A673 (cell line): Measurements from ENCODE around the gene PI4K2A. TPM values are rescaled to one million over a fixed set of nuclear protein-coding genes. Genes with fewer than 3 reads are reported as not detected.

Experiments
- BruUV-seq: library from RNA; stranded (reverse); fragments of 400-500 nt; replicated peaks from 2 replicates; lab custom pipeline; 2021; lab: Mats Ljungman, UMichigan
- CTCF ChIA-PET: fragments of 300-600 bp; sonication (Branson Sonifier 250); formaldehyde crosslinking; loops from one replicate; lab custom pipeline; 2022; ENCODE audit warnings: antibody characterized with exemption; lab: Charles Lee
- POLR2A ChIA-PET: fragments of 300-600 bp; sonication (Branson Sonifier 250); formaldehyde crosslinking; loops from one replicate; lab custom pipeline; 2022; ENCODE audit warnings: antibody characterized with exemption; ENCODE audit not compliant: low non-redundant PET; lab: Charles Lee
- DNase-seq: peaks from one replicate; pipeline ENCODE4 v3.0.0-alpha.2; 2015; ENCODE audit warnings: low spot score
- H3K27ac ChIP-seq: fragments of 200-600 bp; sonication (generic); 2 replicates; pipeline ENCODE4 v1.5.1; 2016; ENCODE audit warnings: mixed run types, low read depth, mild to moderate bottlenecking, mixed read lengths, antibody characterized with exemption, low read length; ENCODE audit not compliant: poor library complexity, severe bottlenecking
- H3K27me3 ChIP-seq: fragments of 200-600 bp; sonication (generic); replicated peaks from 2 replicates; pipeline ENCODE4 v1.6.1; 2017; ENCODE audit warnings: mixed run types, low read depth, mild to moderate bottlenecking, mixed read lengths, antibody characterized with exemption, low read length; ENCODE audit not compliant: insufficient read depth, poor library complexity
- H3K36me3 ChIP-seq: fragments of 200-600 bp; sonication (generic); 2 replicates; pipeline ENCODE4 v1.6.1; 2016; ENCODE audit warnings: mixed run types, mild to moderate bottlenecking, mixed read lengths, antibody characterized with exemption, low read length; ENCODE audit not compliant: insufficient read depth, poor library complexity, severe bottlenecking
- H3K4me1 ChIP-seq: fragments of 200-600 bp; sonication (generic); 2 replicates; pipeline ENCODE4 v1.6.1; 2017; ENCODE audit warnings: mixed run types, mild to moderate bottlenecking, mixed read lengths, antibody characterized with exemption, low read length; ENCODE audit not compliant: insufficient read depth, poor library complexity, severe bottlenecking
- H3K4me3 ChIP-seq: fragments of 200-600 bp; sonication (generic); 2 replicates; pipeline ENCODE4 v1.5.1; 2016; ENCODE audit warnings: low read depth, mixed run types, mild to moderate bottlenecking, mixed read lengths, low read length; ENCODE audit not compliant: poor library complexity, severe bottlenecking
- H3K9me3 ChIP-seq: fragments of 200-600 bp; sonication (generic); 2 replicates; pipeline ENCODE4 v1.6.1; 2016; ENCODE audit warnings: mixed run types, low read depth, mild to moderate bottlenecking, mixed read lengths, antibody characterized with exemption, low read length; ENCODE audit not compliant: poor library complexity, severe bottlenecking
- CTCF ChIP-seq: fragments of 300-800, 200-600 bp; sonication (generic); conservative IDR thresholded peaks from 2 replicates; pipeline ENCODE4 v1.5.1; 2017; ENCODE audit warnings: low read depth, mild to moderate bottlenecking, antibody characterized with exemption, low read length, moderate library complexity, mixed read lengths
- EZH2 ChIP-seq: fragments of 200-600 bp; sonication (generic); IDR thresholded peaks from 2 replicates; pipeline ENCODE4 v1.6.1; 2017; ENCODE audit warnings: borderline replicate concordance, low read depth, mild to moderate bottlenecking, mixed read lengths, antibody characterized with exemption, low read length; ENCODE audit not compliant: poor library complexity, severe bottlenecking
- intact Hi-C: fragments of 100-400 bp; cut with micrococcal nuclease; formaldehyde crosslinking; loops from one replicate; pipeline ENCODE4 v1.10.0; 2022; ENCODE audit not compliant: unreplicated experiment
- total RNA-seq: library from RNA; stranded (reverse); gene quantifications from 2 replicates; pipeline ENCODE4 v1.2.3, GENCODE V29; 2021

PI4K2A gene
- total RNA-seq, 1 experiment from 2014 or later, result 23.6 TPM

- no peaks in the 10 kb centered on the region for H3K27me3 ChIP-seq
- no peaks in the 10 kb centered on the region for H3K4me1 ChIP-seq
- ChIA-PET CTCF (no interaction called here), POLR2A (no interaction called here)
- TF ChIP-seq CTCF (no peak), EZH2 (no peak)
- H3K4me3 ChIP-seq, result no peak overlapping the region
- no TSS peak for BruUV-seq
- intact Hi-C loops, result no loop called here
- H3K36me3 ChIP-seq, result no peaks in the 10 kb centered on the region
- no peaks in the 10 kb centered on the region for H3K9me3 ChIP-seq
- no peak for DNase-seq
- no peak overlapping the region for H3K27ac ChIP-seq
These were observed 44.1 kb upstream of the PI4K2A start for GRCh38 chr10:97596101-97597082.

- Histone ChIP-seq H3K27me3 (no peaks in the 10 kb centered on the region), H3K9me3 (no peaks in the 10 kb centered on the region), H3K36me3 (no peaks in the 10 kb centered on the region), H3K27ac (no peak overlapping the region), H3K4me3 (no peak overlapping the region), H3K4me1 (no peaks in the 10 kb centered on the region)
- no peak for DNase-seq
- intact Hi-C loops, result no loop called here
- POLR2A ChIA-PET, result no interaction called here
- BruUV-seq, result no TSS peak
- CTCF ChIA-PET, result no interaction called here
- TF ChIP-seq CTCF, result no peak
These were observed 42.7 kb upstream of the PI4K2A start for GRCh38 chr10:97597778-97598177.

- Histone ChIP-seq H3K27me3 (no peaks in the 10 kb centered on the region), H3K36me3 (no peaks in the 10 kb centered on the region), H3K4me1 (no peaks in the 10 kb centered on the region), H3K4me3 (no peak overlapping the region), H3K9me3 (no peaks in the 10 kb centered on the region), H3K27ac (no peak overlapping the region)
- intact Hi-C loops, result no loop called here
- POLR2A ChIA-PET, result no interaction called here
- no TSS peak for BruUV-seq
- CTCF ChIA-PET, result no interaction called here
- no peak for DNase-seq
- TF ChIP-seq CTCF (no peak), EZH2 (no peak)
These were observed 41.8 kb upstream of the PI4K2A start for GRCh38 chr10:97598407-97599271.
